Osteoblast (primary cell): Measurements from ENCODE around the gene AHSG. TPM values are rescaled to one million over a fixed set of nuclear protein-coding genes. Genes with fewer than 3 reads are reported as not detected.
"Not testable (repeated sequence)": the region's sequence is repeated elsewhere in the genome, so short reads cannot be mapped to it uniquely, and the experiment has no call there.

Experiments used
- DNase-seq: peaks from one replicate; pipeline ENCODE4 v3.0.0; 2011; ENCODE audit warnings: low spot score, mixed read lengths; ENCODE audit not compliant: insufficient read length; ENCODE audit errors: missing footprints
- H2AFZ ChIP-seq: 2 replicates; pipeline ENCODE4 v1.6.0; 2011; ENCODE audit warnings: mild to moderate bottlenecking, low read length
- H3K27ac ChIP-seq: 2 replicates; pipeline ENCODE4 v1.5.1; 2011; ENCODE audit warnings: mild to moderate bottlenecking, low read depth, low read length, moderate library complexity
- H3K27me3 ChIP-seq: 2 replicates; pipeline ENCODE4 v1.6.0; 2012; ENCODE audit warnings: mild to moderate bottlenecking, control low read depth, inconsistent platforms, low read length, moderate library complexity; ENCODE audit not compliant: insufficient read depth
- H3K36me3 ChIP-seq: 2 replicates; pipeline ENCODE4 v1.5.1; 2011; ENCODE audit warnings: mild to moderate bottlenecking, low read length, control low read depth, moderate library complexity; ENCODE audit not compliant: insufficient read depth
- H3K4me1 ChIP-seq: 2 replicates; pipeline ENCODE4 v1.5.1; 2011; ENCODE audit warnings: mild to moderate bottlenecking, low read length, control low read depth, moderate library complexity; ENCODE audit not compliant: insufficient read depth
- H3K4me2 ChIP-seq: 2 replicates; pipeline ENCODE4 v1.6.0; 2011; ENCODE audit warnings: mild to moderate bottlenecking, low read length; ENCODE audit not compliant: insufficient read depth
- H3K4me3 ChIP-seq: fragments of 200-600 bp; sonication (generic); 3 replicates; pipeline ENCODE4 v1.5.1; 2012; ENCODE audit warnings: mild to moderate bottlenecking, low read length, inconsistent platforms; ENCODE audit not compliant: insufficient read depth
- H3K79me2 ChIP-seq: 2 replicates; pipeline ENCODE4 v1.6.0; 2012; ENCODE audit warnings: mild to moderate bottlenecking, low read length, control low read depth, inconsistent platforms; ENCODE audit not compliant: insufficient read depth
- H3K9me3 ChIP-seq: 2 replicates; pipeline ENCODE4 v1.5.1; 2011; ENCODE audit warnings: low read depth, low read length, control low read depth
- H4K20me1 ChIP-seq: 2 replicates; pipeline ENCODE4 v1.6.0; 2012; ENCODE audit warnings: mild to moderate bottlenecking, low read length, control low read depth; ENCODE audit not compliant: insufficient read depth
- total RNA-seq: library from RNA; depleted of rRNA; stranded (reverse); fragments of >200 nt; gene quantifications from 2 replicates; pipeline ENCODE4 v1.2.3, GENCODE V29; 2012
- TF ChIP-seq, protein P1 (sequence below): IDR thresholded peaks from 2 replicates; pipeline ENCODE4 v1.5.1; 2011; ENCODE audit warnings: mild to moderate bottlenecking, low read depth, low read length, moderate library complexity; ENCODE audit errors: extremely low read depth

Gene AHSG
- total RNA-seq, 1 donor = not detected

- Histone ChIP-seq H3K27me3 (no peaks in the 10 kb centered on the region), H3K79me2 (no peaks in the 10 kb centered on the region), H3K4me3 (no peak overlapping the region), H3K36me3 (no peaks in the 10 kb centered on the region), H3K27ac (no peak overlapping the region), H4K20me1 (no peaks in the 10 kb centered on the region), H3K4me1 (no peaks in the 10 kb centered on the region), H3K9me3 (no peaks in the 10 kb centered on the region), H2AFZ (no peak overlapping the region), H3K4me2 (no peak overlapping the region)
- TF ChIP-seq, protein P1, sequence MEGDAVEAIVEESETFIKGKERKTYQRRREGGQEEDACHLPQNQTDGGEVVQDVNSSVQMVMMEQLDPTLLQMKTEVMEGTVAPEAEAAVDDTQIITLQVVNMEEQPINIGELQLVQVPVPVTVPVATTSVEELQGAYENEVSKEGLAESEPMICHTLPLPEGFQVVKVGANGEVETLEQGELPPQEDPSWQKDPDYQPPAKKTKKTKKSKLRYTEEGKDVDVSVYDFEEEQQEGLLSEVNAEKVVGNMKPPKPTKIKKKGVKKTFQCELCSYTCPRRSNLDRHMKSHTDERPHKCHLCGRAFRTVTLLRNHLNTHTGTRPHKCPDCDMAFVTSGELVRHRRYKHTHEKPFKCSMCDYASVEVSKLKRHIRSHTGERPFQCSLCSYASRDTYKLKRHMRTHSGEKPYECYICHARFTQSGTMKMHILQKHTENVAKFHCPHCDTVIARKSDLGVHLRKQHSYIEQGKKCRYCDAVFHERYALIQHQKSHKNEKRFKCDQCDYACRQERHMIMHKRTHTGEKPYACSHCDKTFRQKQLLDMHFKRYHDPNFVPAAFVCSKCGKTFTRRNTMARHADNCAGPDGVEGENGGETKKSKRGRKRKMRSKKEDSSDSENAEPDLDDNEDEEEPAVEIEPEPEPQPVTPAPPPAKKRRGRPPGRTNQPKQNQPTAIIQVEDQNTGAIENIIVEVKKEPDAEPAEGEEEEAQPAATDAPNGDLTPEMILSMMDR = no peak
- no peak for DNase-seq
These were observed 15.9 kb downstream of the AHSG start for GRCh38 chr3:186628756-186629155.

- Histone ChIP-seq H3K4me2 (no peak overlapping the region), H4K20me1 (no peaks in the 10 kb centered on the region), H3K9me3 (no peaks in the 10 kb centered on the region), H3K27me3 (no peaks in the 10 kb centered on the region), H3K79me2 (no peaks in the 10 kb centered on the region), H3K4me1 (no peaks in the 10 kb centered on the region), H3K27ac (no peak overlapping the region), H3K36me3 (no peaks in the 10 kb centered on the region), H2AFZ (no peak overlapping the region), H3K4me3 (no peak overlapping the region)
- DNase-seq = no peak
- TF ChIP-seq, protein P1 = no peak
These were observed 18.2 kb downstream of the AHSG start for GRCh38 chr3:186630950-186631641.

DNA sequence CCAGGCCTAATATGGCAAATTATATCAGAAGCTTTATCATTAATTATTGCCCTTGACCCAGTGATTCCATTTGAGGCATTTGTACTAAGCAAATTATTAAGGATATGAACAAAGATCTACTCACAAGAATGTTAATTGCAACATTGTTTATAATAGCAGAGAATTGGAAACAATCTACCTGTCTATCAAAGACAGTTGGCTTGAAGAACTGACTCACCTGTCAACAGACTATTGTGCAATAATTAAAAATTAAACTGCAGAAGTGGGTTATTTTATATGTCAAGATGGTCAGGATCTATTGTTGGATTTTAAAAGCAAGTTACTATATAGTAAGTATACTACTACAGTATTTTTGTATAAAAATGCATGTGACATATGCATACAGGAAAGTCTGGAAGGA lies 20.6 kb downstream of the AHSG start:
- Histone ChIP-seq H3K4me2 (no peak overlapping the region), H3K4me3 (no peak overlapping the region), H2AFZ (no peak overlapping the region), H3K4me1 (no peaks in the 10 kb centered on the region), H4K20me1 (no peaks in the 10 kb centered on the region), H3K27me3 (no peaks in the 10 kb centered on the region), H3K36me3 (no peaks in the 10 kb centered on the region), H3K9me3 (no peaks in the 10 kb centered on the region), H3K27ac (no peak overlapping the region), H3K79me2 (no peaks in the 10 kb centered on the region)
- DNase-seq = no peak
- TF ChIP-seq, protein P1 = no peak

GRCh38 chr3:186634207-186634606 lies 21.3 kb downstream of the AHSG start:
- DNase-seq, H3K4me2 ChIP-seq, H3K79me2 ChIP-seq, H3K9me3 ChIP-seq, H3K27ac ChIP-seq, H3K4me3 ChIP-seq, H2AFZ ChIP-seq, H3K27me3 ChIP-seq, H3K36me3 ChIP-seq, H4K20me1 ChIP-seq, H3K4me1 ChIP-seq: not testable (repeated sequence)
